AML-193 (cell line): Measurements from ENCODE around the gene PRKD2.
"Not testable (repeated sequence)": the region's sequence is repeated elsewhere in the genome, so short reads cannot be mapped to it uniquely, and the experiment has no call there.

Experiments
- DNase-seq, 2 experiments: peaks; one replicate each; lab custom pipeline; 2025; lab: John Stamatoyannopoulos, UW

PRKD2 gene

DNA sequence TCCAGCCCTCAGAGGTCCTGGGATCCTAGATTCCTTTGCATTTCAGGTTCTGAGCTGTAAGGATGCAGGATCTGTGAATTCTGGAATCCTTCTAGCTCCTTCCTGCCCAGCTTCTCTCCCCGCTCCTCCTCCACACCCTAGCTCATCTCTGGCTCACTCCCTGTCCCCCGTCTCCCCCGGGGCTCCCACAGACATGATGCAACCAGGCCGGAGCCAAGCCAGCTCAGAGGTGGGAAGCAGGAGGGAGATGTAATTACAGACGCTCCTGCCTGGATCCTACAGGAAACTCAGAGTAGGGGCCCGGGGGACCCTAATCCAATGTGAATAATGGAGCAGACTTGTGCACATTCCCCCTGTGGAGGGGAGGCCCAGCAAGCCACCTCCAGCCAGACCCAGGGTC is 85.4 kb downstream of the PRKD2 start:
- DNase-seq, result no peak

GRCh38 chr19:46630586-46631205 is 86.2 kb downstream of the PRKD2 start:
- no peak for DNase-seq

DNA sequence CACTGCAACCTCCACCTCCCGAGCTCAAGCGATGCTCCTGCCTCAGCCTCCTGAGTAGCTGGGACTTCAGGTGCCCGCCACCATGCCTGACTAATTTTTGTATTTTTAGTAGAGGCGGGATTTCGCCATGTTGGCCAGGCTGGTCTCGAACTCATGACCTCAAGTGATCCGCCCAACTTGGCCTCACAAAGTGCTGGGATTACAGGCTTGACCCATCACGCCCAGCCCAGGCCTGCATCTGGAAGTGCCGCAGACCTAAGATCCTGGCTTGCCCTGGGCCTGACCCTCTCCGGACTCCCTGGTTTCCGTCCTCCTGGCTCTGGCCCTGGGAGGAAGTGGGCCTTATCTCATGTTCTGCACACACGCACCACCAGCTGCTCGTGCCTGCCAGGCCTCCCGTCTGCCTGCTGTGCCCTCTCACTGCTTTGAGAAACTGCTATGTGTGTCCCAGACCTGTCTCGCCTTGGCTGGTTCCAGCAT is 87.3 kb downstream of the PRKD2 start:
- DNase-seq, result no peak

- not testable (repeated sequence) for DNase-seq
Observed at GRCh38 chr19:46628970-46629369, 87.9 kb downstream of the PRKD2 start.

- no peak for DNase-seq
Observed at GRCh38 chr19:46626446-46626845, 90.5 kb downstream of the PRKD2 start.

DNA sequence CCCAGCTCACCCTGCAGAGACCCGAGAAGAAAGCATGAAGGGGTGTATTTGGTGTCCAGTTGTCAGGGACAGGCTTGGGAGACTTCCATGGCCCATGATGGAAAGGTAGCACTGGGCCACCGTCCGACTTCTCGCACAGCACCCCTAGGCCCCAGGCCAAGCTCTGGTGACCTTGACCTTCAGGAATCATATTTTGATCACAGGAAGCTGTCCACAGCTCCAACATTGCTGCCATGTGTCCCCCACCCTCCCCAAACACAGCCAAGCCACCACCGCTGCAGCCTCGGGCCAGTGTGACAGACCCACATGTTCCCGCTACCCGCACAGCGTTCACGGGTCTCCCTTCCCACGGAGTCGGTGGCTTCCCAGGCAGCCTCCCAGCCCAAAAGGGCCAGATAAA is 91.2 kb downstream of the PRKD2 start:
- DNase-seq, result no peak

- no peak for DNase-seq
Observed at GRCh38 chr19:46624958-46625661, 91.8 kb downstream of the PRKD2 start, which contains the start of gene PTGIR. Gene PTGIR, minus strand, starts transcription at chr19:46625089. Its CDS starts 864 bp downstream, at chr19:46624225.
